T-helper 1 cell treated with Interleukin-12 subunit alpha and Interleukin-12 subunit beta and Interleukin-4 antibody, amounts not matched to agents 30 μg/mL and 1 μg/mL, for 36 hours (primary cell): ENCODE measurements around the gene SIVA1.

Experiments
- H3K27ac Mint-ChIP-seq: one replicate; pipeline ENCODE4 v1.8.0; 2021; ENCODE audit warnings: mild to moderate bottlenecking, mixed read lengths
- H3K27me3 Mint-ChIP-seq: one replicate; pipeline ENCODE4 v1.8.0; 2021; ENCODE audit warnings: low read depth, mixed read lengths
- H3K36me3 Mint-ChIP-seq: one replicate; pipeline ENCODE4 v1.8.0; 2021; ENCODE audit warnings: low read depth, mixed read lengths
- H3K4me1 Mint-ChIP-seq: one replicate; pipeline ENCODE4 v1.8.0; 2021; ENCODE audit warnings: low read depth, mixed read lengths
- H3K4me3 Mint-ChIP-seq: one replicate; pipeline ENCODE4 v1.8.0; 2021; ENCODE audit warnings: mild to moderate bottlenecking, moderate library complexity, mixed read lengths
- H3K9me3 Mint-ChIP-seq: one replicate; pipeline ENCODE4 v1.8.0; 2021; ENCODE audit warnings: mixed read lengths

The SIVA1 gene

GRCh38 chr14:104784846-104785707 is 32.1 kb downstream of the SIVA1 start:
- no peaks in the 10 kb centered on the region for H3K4me1 Mint-ChIP-seq
- no peaks in the 10 kb centered on the region for H3K36me3 Mint-ChIP-seq
- H3K27me3 Mint-ChIP-seq: no peaks in the 10 kb centered on the region
- H3K4me3 Mint-ChIP-seq: no peak overlapping the region
- H3K27ac Mint-ChIP-seq: no peak overlapping the region
- no peaks in the 10 kb centered on the region for H3K9me3 Mint-ChIP-seq

- H3K4me3 Mint-ChIP-seq: no peak overlapping the region
- no peaks in the 10 kb centered on the region for H3K9me3 Mint-ChIP-seq
- no peaks in the 10 kb centered on the region for H3K36me3 Mint-ChIP-seq
- no peaks in the 10 kb centered on the region for H3K27me3 Mint-ChIP-seq
- no peaks in the 10 kb centered on the region for H3K4me1 Mint-ChIP-seq
- H3K27ac Mint-ChIP-seq: no peak overlapping the region
Observed at GRCh38 chr14:104785708-104786080, 32.7 kb downstream of the SIVA1 start.

GRCh38 chr14:104786091-104786586 is 33.2 kb downstream of the SIVA1 start:
- no peak overlapping the region for H3K27ac Mint-ChIP-seq
- no peaks in the 10 kb centered on the region for H3K27me3 Mint-ChIP-seq
- H3K36me3 Mint-ChIP-seq: peaks cover 3% of the 10 kb centered on the region
- H3K9me3 Mint-ChIP-seq: no peaks in the 10 kb centered on the region
- H3K4me1 Mint-ChIP-seq: no peaks in the 10 kb centered on the region
- no peak overlapping the region for H3K4me3 Mint-ChIP-seq

GRCh38 chr14:104786726-104787675 is 34.1 kb downstream of the SIVA1 start:
- no peak overlapping the region for H3K27ac Mint-ChIP-seq
- H3K27me3 Mint-ChIP-seq: no peaks in the 10 kb centered on the region
- H3K4me1 Mint-ChIP-seq: peaks cover 3% of the 10 kb centered on the region
- peaks cover 6% of the 10 kb centered on the region for H3K36me3 Mint-ChIP-seq
- H3K9me3 Mint-ChIP-seq: no peaks in the 10 kb centered on the region
- H3K4me3 Mint-ChIP-seq: no peak overlapping the region

- Mint-ChIP-seq H3K9me3 (no peaks in the 10 kb centered on the region), H3K36me3 (peaks cover 6% of the 10 kb centered on the region), H3K27me3 (no peaks in the 10 kb centered on the region), H3K4me1 (peaks cover 4% of the 10 kb centered on the region), H3K4me3 (no peak overlapping the region), H3K27ac (no peak overlapping the region)
Observed at GRCh38 chr14:104787736-104788135, 34.8 kb downstream of the SIVA1 start.

GRCh38 chr14:104788161-104788818 is 35.3 kb downstream of the SIVA1 start:
- no peaks in the 10 kb centered on the region for H3K27me3 Mint-ChIP-seq
- no peak overlapping the region for H3K27ac Mint-ChIP-seq
- H3K4me1 Mint-ChIP-seq: peaks cover 10% of the 10 kb centered on the region
- H3K4me3 Mint-ChIP-seq: no peak overlapping the region
- peaks cover 6% of the 10 kb centered on the region for H3K36me3 Mint-ChIP-seq
- H3K9me3 Mint-ChIP-seq: no peaks in the 10 kb centered on the region

- no peaks in the 10 kb centered on the region for H3K27me3 Mint-ChIP-seq
- H3K27ac Mint-ChIP-seq: no peak overlapping the region
- peaks cover 17% of the 10 kb centered on the region for H3K4me1 Mint-ChIP-seq
- peaks cover 6% of the 10 kb centered on the region for H3K36me3 Mint-ChIP-seq
- no peaks in the 10 kb centered on the region for H3K9me3 Mint-ChIP-seq
- H3K4me3 Mint-ChIP-seq: no peak overlapping the region
Observed at GRCh38 chr14:104788873-104789663, 36.1 kb downstream of the SIVA1 start.

- Mint-ChIP-seq H3K4me3 (no peak overlapping the region), H3K9me3 (no peaks in the 10 kb centered on the region), H3K27ac (no peak overlapping the region), H3K36me3 (peaks cover 6% of the 10 kb centered on the region), H3K27me3 (no peaks in the 10 kb centered on the region), H3K4me1 (peaks cover 20% of the 10 kb centered on the region)
Observed at GRCh38 chr14:104789752-104790743, 37.1 kb downstream of the SIVA1 start.

- Mint-ChIP-seq H3K4me3 (no peak overlapping the region), H3K9me3 (no peaks in the 10 kb centered on the region), H3K4me1 (peaks cover 26% of the 10 kb centered on the region), H3K27me3 (no peaks in the 10 kb centered on the region), H3K27ac (no peak overlapping the region), H3K36me3 (peaks cover 6% of the 10 kb centered on the region)
Observed at GRCh38 chr14:104791425-104791824, 38.5 kb downstream of the SIVA1 start.

- Mint-ChIP-seq H3K27me3 (no peaks in the 10 kb centered on the region), H3K27ac (no peak overlapping the region), H3K4me3 (peak overlapping the region; percentile 48), H3K9me3 (no peaks in the 10 kb centered on the region), H3K4me1 (peaks cover 28% of the 10 kb centered on the region), H3K36me3 (peaks cover 6% of the 10 kb centered on the region)
Observed at GRCh38 chr14:104792101-104792884, 39.3 kb downstream of the SIVA1 start.

- Mint-ChIP-seq H3K4me1 (peaks cover 28% of the 10 kb centered on the region), H3K9me3 (no peaks in the 10 kb centered on the region), H3K27ac (peak overlapping the region; percentile 70), H3K36me3 (peaks cover 6% of the 10 kb centered on the region), H3K4me3 (peak overlapping the region; percentile 86), H3K27me3 (peaks cover 2% of the 10 kb centered on the region)
Observed at GRCh38 chr14:104792945-104793702, 40.2 kb downstream of the SIVA1 start.

GRCh38 chr14:104793703-104793959 is 40.7 kb downstream of the SIVA1 start:
- Mint-ChIP-seq H3K4me1 (peaks cover 30% of the 10 kb centered on the region), H3K27me3 (peaks cover 7% of the 10 kb centered on the region), H3K27ac (peak overlapping the region; percentile 70)

More at GRCh38 chr14:104793703-104793959, 40.7 kb downstream of the SIVA1 start:
- Mint-ChIP-seq H3K36me3 (peaks cover 6% of the 10 kb centered on the region), H3K4me3 (peak overlapping the region; percentile 86), H3K9me3 (no peaks in the 10 kb centered on the region)
